HEK293 (cell line): ENCODE results near the gene CDC42EP1.

Experiments used
- CTCF ChIA-PET: fragments of 350-600 bp; formaldehyde crosslinking; extraction: SDS; loops from one replicate; lab custom pipeline; 2021; ENCODE audit warnings: antibody characterized with exemption; lab: Yijun Ruan, JAX
- POLR2A ChIA-PET: fragments of 300-600 bp; formaldehyde crosslinking; extraction: SDS; loops from one replicate; lab custom pipeline; 2020; ENCODE audit warnings: antibody characterized with exemption, inconsistent platforms; lab: Yijun Ruan, JAX
- H3K27ac ChIP-seq: fragments of 200-500 bp; sonication (Bioruptor generic); 2 replicates; pipeline ENCODE4 v1.5.1; 2014; ENCODE audit warnings: low read depth, low read length, control low read depth, inconsistent platforms; ENCODE audit errors: extremely low read depth
- H3K36me3 ChIP-seq, 2 experiments: fragments of 200-500 bp in 1 of 2; sonication (Bioruptor generic) in 1 of 2; 1 replicate in 1 of 2; 2 replicates in 1 of 2; pipeline ENCODE4 v1.5.1; 2014 to 2017; ENCODE audit warnings: inconsistent platforms in 2 of 2, low read length in 2 of 2; ENCODE audit not compliant: control insufficient read depth in 2 of 2, insufficient read depth in 1 of 2
- H3K4me1 ChIP-seq: fragments of 200-500 bp; sonication (Bioruptor generic); 2 replicates; pipeline ENCODE4 v1.5.1; 2014; ENCODE audit warnings: mild to moderate bottlenecking, low read length, inconsistent platforms; ENCODE audit not compliant: control insufficient read depth, insufficient read depth
- H3K4me3 ChIP-seq: 2 replicates; pipeline ENCODE4 v1.5.1; 2011; ENCODE audit warnings: low read depth, mild to moderate bottlenecking, control low read depth, low read length, moderate library complexity
- H3K9me3 ChIP-seq: fragments of 200-500 bp; sonication (Bioruptor generic); 2 replicates; pipeline ENCODE4 v1.5.1; 2014; ENCODE audit warnings: low read depth, low read length, inconsistent platforms; ENCODE audit not compliant: control insufficient read depth, insufficient read depth
- GFI1B ChIP-seq: fragments of 450-650 bp; formaldehyde crosslinking; IDR thresholded peaks from 2 replicates; pipeline ENCODE4 v1.5.1; 2016; ENCODE audit warnings: missing biosample characterization, missing genetic modification characterization
- GLI2 ChIP-seq: fragments of 450-650 bp; formaldehyde crosslinking; IDR thresholded peaks from 2 replicates; pipeline ENCODE4; 2017; ENCODE audit warnings: missing biosample characterization, missing genetic modification characterization, low read depth, borderline replicate concordance
- GLIS1 ChIP-seq: fragments of 450-650 bp; formaldehyde crosslinking; IDR thresholded peaks from 2 replicates; pipeline ENCODE4 v1.5.1; 2016; ENCODE audit warnings: missing biosample characterization, missing genetic modification characterization
- HOXC10 ChIP-seq: sonication (generic); formaldehyde crosslinking; IDR thresholded peaks from 2 replicates; pipeline ENCODE4 v1.8.1; 2023; ENCODE audit warnings: mild to moderate bottlenecking, missing genetic modification reagents
- OSR2 ChIP-seq: fragments of 450-650 bp; formaldehyde crosslinking; IDR thresholded peaks from 2 replicates; pipeline ENCODE4 v1.5.1; 2016; ENCODE audit warnings: missing biosample characterization, missing genetic modification characterization
- PRDM1 ChIP-seq: fragments of 450-650 bp; formaldehyde crosslinking; IDR thresholded peaks from 2 replicates; pipeline ENCODE4; 2016; ENCODE audit warnings: missing biosample characterization, missing genetic modification characterization
- SP3 ChIP-seq: fragments of 450-650 bp; formaldehyde crosslinking; IDR thresholded peaks from 2 replicates; pipeline ENCODE4 v1.5.1; 2016; ENCODE audit warnings: missing biosample characterization, missing genetic modification characterization
- SP7 ChIP-seq: fragments of 450-650 bp; formaldehyde crosslinking; IDR thresholded peaks from 2 replicates; pipeline ENCODE4 v1.5.1; 2016; ENCODE audit warnings: missing biosample characterization, missing genetic modification characterization
- TRIM28 ChIP-seq: IDR thresholded peaks from 2 replicates; pipeline ENCODE4 v1.6.1; 2011; ENCODE audit warnings: low read length, control low read depth, borderline replicate concordance
- ZBTB1 ChIP-seq: fragments of 450-650 bp; formaldehyde crosslinking; IDR thresholded peaks from 2 replicates; pipeline ENCODE4 v1.5.1; 2016; ENCODE audit warnings: missing biosample characterization, missing genetic modification characterization
- ZBTB17 ChIP-seq: fragments of 450-650 bp; formaldehyde crosslinking; IDR thresholded peaks from 2 replicates; pipeline ENCODE4 v1.5.1; 2016; ENCODE audit warnings: missing biosample characterization, missing genetic modification characterization
- ZFHX2 ChIP-seq: fragments of 450-650 bp; formaldehyde crosslinking; conservative IDR thresholded peaks from 2 replicates; pipeline ENCODE4 v1.5.1; 2016; ENCODE audit warnings: missing biosample characterization, missing genetic modification characterization
- ZNF133 ChIP-seq: fragments of 450-650 bp; formaldehyde crosslinking; IDR thresholded peaks from 2 replicates; pipeline ENCODE4 v1.5.1; 2016; ENCODE audit warnings: missing biosample characterization, missing genetic modification characterization
- ZNF146 ChIP-seq: fragments of 450-650 bp; formaldehyde crosslinking; IDR thresholded peaks from 2 replicates; pipeline ENCODE4 v1.5.1; 2016; ENCODE audit warnings: missing biosample characterization, missing genetic modification characterization
- ZNF19 ChIP-seq: fragments of 450-650 bp; formaldehyde crosslinking; IDR thresholded peaks from 2 replicates; pipeline ENCODE4; 2016; ENCODE audit warnings: missing biosample characterization, missing genetic modification characterization, low read depth
- ZNF221 ChIP-seq: fragments of 450-650 bp; formaldehyde crosslinking; IDR thresholded peaks from 2 replicates; pipeline ENCODE4 v1.5.1; 2017; ENCODE audit warnings: missing biosample characterization, missing genetic modification characterization, borderline replicate concordance
- ZNF391 ChIP-seq: fragments of 450-650 bp; formaldehyde crosslinking; IDR thresholded peaks from 2 replicates; pipeline ENCODE4 v1.5.1; 2016; ENCODE audit warnings: low read depth, missing biosample characterization, missing genetic modification characterization, borderline replicate concordance
- ZNF555 ChIP-seq: fragments of 450-650 bp; formaldehyde crosslinking; conservative IDR thresholded peaks from 2 replicates; pipeline ENCODE4 v1.5.1; 2017; ENCODE audit warnings: missing biosample characterization, mild to moderate bottlenecking, missing genetic modification characterization, inconsistent platforms
- ZNF600 ChIP-seq: fragments of 450-650 bp; formaldehyde crosslinking; IDR thresholded peaks from 2 replicates; pipeline ENCODE4 v1.5.1; 2016; ENCODE audit warnings: missing biosample characterization, missing genetic modification characterization
- ZNF621 ChIP-seq: fragments of 450-650 bp; formaldehyde crosslinking; IDR thresholded peaks from 2 replicates; pipeline ENCODE4 v1.5.1; 2017; ENCODE audit warnings: missing biosample characterization, missing genetic modification characterization
- ZNF629 ChIP-seq: fragments of 450-650 bp; formaldehyde crosslinking; IDR thresholded peaks from 2 replicates; pipeline ENCODE4 v1.5.1; 2017; ENCODE audit warnings: missing biosample characterization, missing genetic modification characterization
- ZNF660 ChIP-seq: fragments of 450-650 bp; IDR thresholded peaks from 2 replicates; pipeline ENCODE4 v1.5.1; 2018; ENCODE audit warnings: missing biosample characterization, mild to moderate bottlenecking, missing genetic modification characterization
- TF ChIP-seq, protein P1 (sequence below): fragments of 450-650 bp; formaldehyde crosslinking; IDR thresholded peaks from 2 replicates; pipeline ENCODE4 v1.5.1; 2017; ENCODE audit warnings: missing biosample characterization, missing genetic modification characterization
- TF ChIP-seq, protein P2 (sequence below): fragments of 450-650 bp; formaldehyde crosslinking; IDR thresholded peaks from 2 replicates; pipeline ENCODE4 v1.5.1; 2016; ENCODE audit warnings: missing biosample characterization, missing genetic modification characterization
- TF ChIP-seq, protein P3 (sequence below): fragments of 450-650 bp; formaldehyde crosslinking; IDR thresholded peaks from 2 replicates; pipeline ENCODE4 v1.5.1; 2016; ENCODE audit warnings: missing biosample characterization, missing genetic modification characterization
- TF ChIP-seq, protein P4 (sequence below): fragments of 450-650 bp; formaldehyde crosslinking; IDR thresholded peaks from 2 replicates; pipeline ENCODE4 v1.5.1; 2016; ENCODE audit warnings: missing biosample characterization, missing genetic modification characterization
- TF ChIP-seq, protein P5 (sequence below): fragments of 450-650 bp; formaldehyde crosslinking; IDR thresholded peaks from 2 replicates; pipeline ENCODE4 v1.5.1; 2016; ENCODE audit warnings: missing biosample characterization, missing genetic modification characterization, borderline replicate concordance

Gene CDC42EP1

DNA sequence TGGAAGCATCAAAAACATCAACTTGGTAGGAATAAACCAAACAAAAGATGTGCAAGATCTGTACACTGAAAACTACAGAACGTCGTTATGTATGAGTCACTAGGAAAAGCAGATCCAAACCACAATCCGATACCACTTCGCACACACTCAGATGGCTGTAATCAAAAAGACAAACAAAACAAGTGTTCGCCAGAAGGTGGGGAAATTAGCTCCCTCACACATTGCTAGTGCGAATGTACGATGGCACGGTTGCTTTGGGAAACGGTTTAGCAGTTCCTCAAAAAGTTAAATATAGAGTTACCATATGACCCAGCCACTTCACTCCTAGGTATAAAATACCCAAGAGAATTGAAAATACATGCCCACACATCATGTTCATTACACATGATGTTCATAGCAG lies 26.3 kb upstream of the CDC42EP1 start (continued):
- peak; percentile 47; the same call in 1 of the 2 replicates for TF ChIP-seq ZBTB17 (tag by site-specific recombination)
- TF ChIP-seq TRIM28, result peak; percentile 68; the same call in 1 of the 2 replicates
- TF ChIP-seq PRDM1 (tag by site-specific recombination), result peak; percentile 62
- TF ChIP-seq, protein P1, sequence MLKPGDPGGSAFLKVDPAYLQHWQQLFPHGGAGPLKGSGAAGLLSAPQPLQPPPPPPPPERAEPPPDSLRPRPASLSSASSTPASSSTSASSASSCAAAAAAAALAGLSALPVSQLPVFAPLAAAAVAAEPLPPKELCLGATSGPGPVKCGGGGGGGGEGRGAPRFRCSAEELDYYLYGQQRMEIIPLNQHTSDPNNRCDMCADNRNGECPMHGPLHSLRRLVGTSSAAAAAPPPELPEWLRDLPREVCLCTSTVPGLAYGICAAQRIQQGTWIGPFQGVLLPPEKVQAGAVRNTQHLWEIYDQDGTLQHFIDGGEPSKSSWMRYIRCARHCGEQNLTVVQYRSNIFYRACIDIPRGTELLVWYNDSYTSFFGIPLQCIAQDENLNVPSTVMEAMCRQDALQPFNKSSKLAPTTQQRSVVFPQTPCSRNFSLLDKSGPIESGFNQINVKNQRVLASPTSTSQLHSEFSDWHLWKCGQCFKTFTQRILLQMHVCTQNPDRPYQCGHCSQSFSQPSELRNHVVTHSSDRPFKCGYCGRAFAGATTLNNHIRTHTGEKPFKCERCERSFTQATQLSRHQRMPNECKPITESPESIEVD (tag by site-specific recombination), result no peak; the same call in 1 of the 2 replicates
- peak; percentile 73 for TF ChIP-seq ZNF629 (tag by site-specific recombination)
- TF ChIP-seq GLIS1 (tag by site-specific recombination), result peak; percentile 6; the same call in 1 of the 2 replicates
- no peak for TF ChIP-seq SP3
- peak; percentile 97 for TF ChIP-seq ZNF600 (tag by site-specific recombination)
- TF ChIP-seq ZFHX2 (tag by site-specific recombination), result no peak
- no peak for TF ChIP-seq ZNF555 (tag by site-specific recombination)
- no peak for TF ChIP-seq ZNF621 (tag by site-specific recombination)
- TF ChIP-seq, protein P2, sequence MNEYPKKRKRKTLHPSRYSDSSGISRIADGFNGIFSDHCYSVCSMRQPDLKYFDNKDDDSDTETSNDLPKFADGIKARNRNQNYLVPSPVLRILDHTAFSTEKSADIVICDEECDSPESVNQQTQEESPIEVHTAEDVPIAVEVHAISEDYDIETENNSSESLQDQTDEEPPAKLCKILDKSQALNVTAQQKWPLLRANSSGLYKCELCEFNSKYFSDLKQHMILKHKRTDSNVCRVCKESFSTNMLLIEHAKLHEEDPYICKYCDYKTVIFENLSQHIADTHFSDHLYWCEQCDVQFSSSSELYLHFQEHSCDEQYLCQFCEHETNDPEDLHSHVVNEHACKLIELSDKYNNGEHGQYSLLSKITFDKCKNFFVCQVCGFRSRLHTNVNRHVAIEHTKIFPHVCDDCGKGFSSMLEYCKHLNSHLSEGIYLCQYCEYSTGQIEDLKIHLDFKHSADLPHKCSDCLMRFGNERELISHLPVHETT (tag by site-specific recombination), result 0 out of 2 replicates have a peak, but pooled peaks have one; percentile 29
- 0 out of 2 replicates have a peak, but pooled peaks have one; percentile 19 for TF ChIP-seq ZNF660
- 0 out of 2 replicates have a peak, but pooled peaks have one; percentile 23 for TF ChIP-seq OSR2 (tag by site-specific recombination)
- TF ChIP-seq ZNF19, result no peak
- no peak for TF ChIP-seq ZNF221 (tag by site-specific recombination)
- TF ChIP-seq, protein P3, sequence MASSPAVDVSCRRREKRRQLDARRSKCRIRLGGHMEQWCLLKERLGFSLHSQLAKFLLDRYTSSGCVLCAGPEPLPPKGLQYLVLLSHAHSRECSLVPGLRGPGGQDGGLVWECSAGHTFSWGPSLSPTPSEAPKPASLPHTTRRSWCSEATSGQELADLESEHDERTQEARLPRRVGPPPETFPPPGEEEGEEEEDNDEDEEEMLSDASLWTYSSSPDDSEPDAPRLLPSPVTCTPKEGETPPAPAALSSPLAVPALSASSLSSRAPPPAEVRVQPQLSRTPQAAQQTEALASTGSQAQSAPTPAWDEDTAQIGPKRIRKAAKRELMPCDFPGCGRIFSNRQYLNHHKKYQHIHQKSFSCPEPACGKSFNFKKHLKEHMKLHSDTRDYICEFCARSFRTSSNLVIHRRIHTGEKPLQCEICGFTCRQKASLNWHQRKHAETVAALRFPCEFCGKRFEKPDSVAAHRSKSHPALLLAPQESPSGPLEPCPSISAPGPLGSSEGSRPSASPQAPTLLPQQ (tag by site-specific recombination), result 0 out of 2 replicates have a peak, but pooled peaks have one; percentile 18
- TF ChIP-seq GFI1B (tag by site-specific recombination), result no peak
- peak; percentile 88 for TF ChIP-seq SP7
- TF ChIP-seq, protein P4, sequence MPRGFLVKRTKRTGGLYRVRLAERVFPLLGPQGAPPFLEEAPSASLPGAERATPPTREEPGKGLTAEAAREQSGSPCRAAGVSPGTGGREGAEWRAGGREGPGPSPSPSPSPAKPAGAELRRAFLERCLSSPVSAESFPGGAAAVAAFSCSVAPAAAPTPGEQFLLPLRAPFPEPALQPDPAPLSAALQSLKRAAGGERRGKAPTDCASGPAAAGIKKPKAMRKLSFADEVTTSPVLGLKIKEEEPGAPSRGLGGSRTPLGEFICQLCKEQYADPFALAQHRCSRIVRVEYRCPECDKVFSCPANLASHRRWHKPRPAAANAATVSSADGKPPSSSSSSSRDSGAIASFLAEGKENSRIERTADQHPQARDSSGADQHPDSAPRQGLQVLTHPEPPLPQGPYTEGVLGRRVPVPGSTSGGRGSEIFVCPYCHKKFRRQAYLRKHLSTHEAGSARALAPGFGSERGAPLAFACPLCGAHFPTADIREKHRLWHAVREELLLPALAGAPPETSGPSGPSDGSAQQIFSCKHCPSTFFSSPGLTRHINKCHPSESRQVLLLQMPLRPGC (tag by site-specific recombination), result peak; percentile 85
- no peak for TF ChIP-seq ZNF391 (tag by site-specific recombination)
- TF ChIP-seq HOXC10 (CRISPR knock-in tag), result no peak

DNA sequence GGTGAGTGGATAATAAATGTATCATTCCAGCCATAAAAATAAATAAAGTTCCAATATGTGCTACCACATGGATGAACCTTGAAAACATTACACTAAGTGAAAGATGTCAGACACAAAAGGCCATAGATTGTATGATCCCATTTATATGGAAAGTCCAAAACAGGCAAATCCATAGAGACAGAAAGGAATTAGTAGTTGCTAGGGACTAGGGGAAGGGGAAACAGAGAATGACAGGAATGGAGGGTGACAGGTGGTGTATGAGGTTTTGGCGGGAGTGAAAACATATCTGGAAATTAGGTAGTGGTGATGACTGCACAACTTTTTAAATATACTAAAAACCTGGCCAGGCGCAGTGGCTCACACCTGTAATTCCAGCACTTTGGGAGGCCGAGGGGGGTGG lies 25.8 kb upstream of the CDC42EP1 start:
- peaks cover 5% of the 10 kb centered on the region for H3K4me1 ChIP-seq
- no peaks in the 10 kb centered on the region for H3K9me3 ChIP-seq
- ChIA-PET POLR2A (interaction anchor here (1.3 kb wide), 1 partner anchor 36 kb away, joined by 4 read pairs; no protein-coding TSS in a partner anchor), CTCF (interaction anchor here (1.1 to 2.7 kb wide), 5 partner anchors 10 to 274 kb away, joined by 3 to 11 read pairs (median 4); no protein-coding TSS in a partner anchor)
- no peak overlapping the region for H3K27ac ChIP-seq
- no peaks in the 10 kb centered on the region for H3K36me3 ChIP-seq
- no peak overlapping the region for H3K4me3 ChIP-seq
- TF ChIP-seq ZNF146 (tag by site-specific recombination), result no peak
- TF ChIP-seq ZBTB1 (tag by site-specific recombination), result no peak
- no peak for TF ChIP-seq GLI2 (tag by site-specific recombination)
- TF ChIP-seq ZBTB17 (tag by site-specific recombination), result no peak
- no peak for TF ChIP-seq ZNF133 (tag by site-specific recombination)
- TF ChIP-seq, protein P5, sequence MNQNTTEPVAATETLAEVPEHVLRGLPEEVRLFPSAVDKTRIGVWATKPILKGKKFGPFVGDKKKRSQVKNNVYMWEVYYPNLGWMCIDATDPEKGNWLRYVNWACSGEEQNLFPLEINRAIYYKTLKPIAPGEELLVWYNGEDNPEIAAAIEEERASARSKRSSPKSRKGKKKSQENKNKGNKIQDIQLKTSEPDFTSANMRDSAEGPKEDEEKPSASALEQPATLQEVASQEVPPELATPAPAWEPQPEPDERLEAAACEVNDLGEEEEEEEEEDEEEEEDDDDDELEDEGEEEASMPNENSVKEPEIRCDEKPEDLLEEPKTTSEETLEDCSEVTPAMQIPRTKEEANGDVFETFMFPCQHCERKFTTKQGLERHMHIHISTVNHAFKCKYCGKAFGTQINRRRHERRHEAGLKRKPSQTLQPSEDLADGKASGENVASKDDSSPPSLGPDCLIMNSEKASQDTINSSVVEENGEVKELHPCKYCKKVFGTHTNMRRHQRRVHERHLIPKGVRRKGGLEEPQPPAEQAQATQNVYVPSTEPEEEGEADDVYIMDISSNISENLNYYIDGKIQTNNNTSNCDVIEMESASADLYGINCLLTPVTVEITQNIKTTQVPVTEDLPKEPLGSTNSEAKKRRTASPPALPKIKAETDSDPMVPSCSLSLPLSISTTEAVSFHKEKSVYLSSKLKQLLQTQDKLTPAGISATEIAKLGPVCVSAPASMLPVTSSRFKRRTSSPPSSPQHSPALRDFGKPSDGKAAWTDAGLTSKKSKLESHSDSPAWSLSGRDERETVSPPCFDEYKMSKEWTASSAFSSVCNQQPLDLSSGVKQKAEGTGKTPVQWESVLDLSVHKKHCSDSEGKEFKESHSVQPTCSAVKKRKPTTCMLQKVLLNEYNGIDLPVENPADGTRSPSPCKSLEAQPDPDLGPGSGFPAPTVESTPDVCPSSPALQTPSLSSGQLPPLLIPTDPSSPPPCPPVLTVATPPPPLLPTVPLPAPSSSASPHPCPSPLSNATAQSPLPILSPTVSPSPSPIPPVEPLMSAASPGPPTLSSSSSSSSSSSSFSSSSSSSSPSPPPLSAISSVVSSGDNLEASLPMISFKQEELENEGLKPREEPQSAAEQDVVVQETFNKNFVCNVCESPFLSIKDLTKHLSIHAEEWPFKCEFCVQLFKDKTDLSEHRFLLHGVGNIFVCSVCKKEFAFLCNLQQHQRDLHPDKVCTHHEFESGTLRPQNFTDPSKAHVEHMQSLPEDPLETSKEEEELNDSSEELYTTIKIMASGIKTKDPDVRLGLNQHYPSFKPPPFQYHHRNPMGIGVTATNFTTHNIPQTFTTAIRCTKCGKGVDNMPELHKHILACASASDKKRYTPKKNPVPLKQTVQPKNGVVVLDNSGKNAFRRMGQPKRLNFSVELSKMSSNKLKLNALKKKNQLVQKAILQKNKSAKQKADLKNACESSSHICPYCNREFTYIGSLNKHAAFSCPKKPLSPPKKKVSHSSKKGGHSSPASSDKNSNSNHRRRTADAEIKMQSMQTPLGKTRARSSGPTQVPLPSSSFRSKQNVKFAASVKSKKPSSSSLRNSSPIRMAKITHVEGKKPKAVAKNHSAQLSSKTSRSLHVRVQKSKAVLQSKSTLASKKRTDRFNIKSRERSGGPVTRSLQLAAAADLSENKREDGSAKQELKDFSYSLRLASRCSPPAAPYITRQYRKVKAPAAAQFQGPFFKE (tag by site-specific recombination), result no peak
